ENCODE data around the gene ANKRD34C. TPM values are rescaled to one million over a fixed set of nuclear protein-coding genes. Genes with fewer than 3 reads are reported as not detected.

ANKRD34C gene
- total RNA-seq = not detected in 2 replicates

DNA sequence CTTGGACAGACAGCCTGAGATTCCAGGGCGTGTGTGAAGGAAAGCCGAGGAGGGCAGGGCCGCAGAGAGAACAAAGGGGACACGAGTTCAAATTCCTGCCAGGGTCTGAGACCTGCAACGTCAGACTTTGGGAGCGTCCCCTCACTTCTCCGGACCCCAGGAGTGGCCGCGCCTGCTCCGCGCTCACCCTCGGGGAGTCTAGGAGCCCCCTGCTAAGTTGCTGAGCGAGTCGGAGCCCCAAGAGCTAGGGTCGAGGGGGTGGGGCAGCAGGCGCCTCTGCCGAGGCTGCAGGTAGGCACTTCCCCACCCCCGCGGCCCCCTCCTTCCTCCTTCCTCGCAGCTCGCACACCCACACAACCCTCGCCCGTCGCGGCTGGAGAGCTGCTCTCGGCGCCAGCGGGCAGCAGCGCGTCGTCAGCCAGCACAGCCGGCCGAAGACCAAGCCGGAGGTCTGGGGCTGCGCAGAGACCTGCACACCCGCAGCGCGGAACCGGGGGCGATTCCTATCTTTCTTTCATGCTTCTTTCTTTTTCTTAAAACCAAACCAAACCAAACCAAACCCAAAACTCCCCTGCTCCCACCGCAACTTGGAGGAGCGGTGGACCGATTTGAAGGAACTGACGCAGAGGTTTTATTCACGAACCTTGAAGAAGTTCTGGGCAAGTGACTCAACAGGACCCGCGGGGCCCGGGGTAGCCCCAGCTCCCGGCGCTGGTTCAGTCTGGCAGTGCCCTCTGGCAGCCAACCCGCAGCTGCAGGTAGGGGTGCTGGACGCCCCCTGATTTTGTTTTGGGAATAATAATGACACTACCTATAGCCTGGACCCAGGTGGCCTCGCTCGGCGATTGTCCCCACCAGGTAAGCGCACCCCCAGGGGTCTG lies at the start of gene ANKRD34C:
TSS of gene ANKRD34C (plus strand) at position 352 of the 881 bp plus-strand sequence. CDS start 10,563 bp downstream, outside the sequence.

DNA sequence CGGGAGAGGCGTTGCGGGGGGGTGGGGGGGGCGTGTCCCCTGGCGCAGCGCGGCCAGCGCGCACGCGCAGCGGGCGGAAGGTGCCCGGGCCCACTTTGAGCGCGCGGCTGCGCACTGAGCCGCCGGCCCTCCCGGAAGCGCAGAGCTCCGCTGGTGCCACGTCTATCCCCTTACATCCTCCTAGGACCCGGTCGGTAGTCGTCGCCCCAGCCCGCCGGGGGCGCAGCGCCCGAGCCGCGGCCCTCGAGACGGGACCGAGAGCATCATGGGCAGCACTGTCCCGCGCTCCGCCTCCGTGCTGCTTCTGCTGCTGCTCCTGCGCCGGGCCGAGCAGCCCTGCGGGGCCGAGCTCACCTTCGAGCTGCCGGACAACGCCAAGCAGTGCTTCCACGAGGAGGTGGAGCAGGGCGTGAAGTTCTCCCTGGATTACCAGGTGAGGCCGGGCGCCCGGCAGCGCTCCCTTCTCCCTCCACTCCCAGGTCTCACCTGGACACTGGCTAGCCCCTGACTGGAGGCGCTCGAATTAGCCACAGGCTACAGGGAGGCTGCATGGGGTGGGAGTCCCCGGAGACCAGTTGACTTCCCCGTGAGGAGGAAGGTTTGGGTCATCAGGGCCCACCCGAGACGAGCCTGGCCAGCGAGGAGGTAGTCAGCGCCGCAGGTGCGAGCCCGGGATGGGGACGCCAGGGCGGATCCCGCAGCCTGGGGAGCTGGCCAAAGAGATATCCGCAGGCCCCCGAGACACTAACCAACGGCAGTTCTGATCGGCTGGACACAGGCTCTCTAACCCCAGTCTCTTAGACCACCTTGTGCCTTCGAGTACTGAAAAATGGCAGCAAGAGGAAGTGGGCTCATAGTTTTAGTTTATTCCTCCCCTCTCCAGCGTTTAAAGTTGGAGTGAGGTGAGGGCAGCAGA lies 28.7 kb downstream of the ANKRD34C start, which contains the start of gene TMED3:
TSS of gene TMED3 (plus strand) at position 128 of the 916 bp plus-strand sequence. CDS start at position 266, 138 bp downstream.

Other genes with a start within 250 kb of the ANKRD34C start
- gene RASGRF1, start 191.9 kb upstream of the ANKRD34C start, total RNA-seq = not detected in 2 replicates
- 152 and 162 TPM in 2 replicates for gene TMED3, start 28.4 kb downstream of the ANKRD34C start, total RNA-seq
- 0.08 and 0.23 TPM in 2 replicates for gene MINAR1, start 149.6 kb downstream of the ANKRD34C start, total RNA-seq